KG1 (cell line): ENCODE results near the gene COL21A1.

Source experiments
- DNase-seq: peaks from one replicate; lab custom pipeline; 2025; lab: John Stamatoyannopoulos, UW

COL21A1 gene

GRCh38 chr6:56109149-56109548 is 138.2 kb downstream of the COL21A1 start:
- DNase-seq: no peak

DNA sequence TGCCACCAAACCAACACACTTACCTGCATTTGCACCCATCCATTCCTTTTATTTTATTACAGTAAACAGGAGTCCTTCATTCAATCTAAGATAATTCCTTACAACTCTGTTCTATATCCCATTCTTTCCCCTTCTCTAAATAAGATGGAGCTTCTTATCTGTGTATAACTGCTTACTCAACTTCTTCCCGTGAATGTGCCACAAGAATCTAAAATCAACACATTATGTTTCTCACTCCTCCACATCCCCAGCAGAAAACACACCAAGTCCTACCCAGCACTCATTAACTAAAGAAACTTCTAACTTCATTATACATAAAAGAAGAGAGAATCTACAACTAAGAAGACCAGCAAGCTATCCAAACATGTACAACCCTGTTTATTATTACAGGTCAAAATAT is 141.1 kb downstream of the COL21A1 start:
- no peak for DNase-seq

DNA sequence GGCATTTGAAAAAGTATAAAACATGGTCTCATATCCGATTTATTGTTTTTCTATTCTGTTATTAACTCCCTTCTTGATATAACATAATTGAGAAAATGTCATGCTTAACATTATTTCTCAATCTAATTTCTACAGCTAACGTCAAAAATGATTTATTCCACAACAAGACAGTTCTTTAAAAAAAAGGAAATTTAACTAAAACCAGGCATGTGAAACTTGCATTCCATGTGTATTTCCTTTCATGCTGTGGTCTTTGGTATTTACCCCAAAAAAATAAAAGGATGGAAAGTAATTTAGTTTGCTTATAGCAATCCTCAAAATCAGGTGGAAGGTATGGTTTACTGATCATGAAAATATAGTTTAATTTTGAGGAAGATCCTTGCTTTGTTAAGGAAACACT is 142.8 kb downstream of the COL21A1 start:
- no peak for DNase-seq

DNA sequence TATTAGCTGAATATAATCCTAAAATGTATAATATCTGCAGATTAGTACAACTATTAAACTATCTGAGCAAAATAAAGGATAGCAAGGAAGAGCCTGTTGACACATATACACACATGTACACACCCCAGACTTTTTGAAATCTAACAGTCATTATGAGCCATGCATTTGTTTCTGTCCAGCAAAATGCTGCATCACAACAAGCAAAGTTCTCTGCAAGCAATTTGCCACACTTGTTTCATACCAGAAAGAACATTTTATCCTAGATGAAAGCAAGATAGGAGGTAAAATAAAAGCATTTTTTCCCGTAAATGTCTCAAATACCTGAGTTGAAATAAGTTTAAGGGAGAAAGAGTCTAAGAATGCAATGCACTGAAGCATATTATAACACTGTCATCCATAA is 145.2 kb downstream of the COL21A1 start:
- DNase-seq: no peak

GRCh38 chr6:56101141-56101553 is 146.2 kb downstream of the COL21A1 start:
- no peak for DNase-seq

- no peak for DNase-seq
These were observed 150.3 kb downstream of the COL21A1 start for GRCh38 chr6:56096946-56097621.

- no peak for DNase-seq
These were observed 150.8 kb downstream of the COL21A1 start for GRCh38 chr6:56096541-56096940.

GRCh38 chr6:56093776-56094175 is 153.6 kb downstream of the COL21A1 start:
- no peak for DNase-seq

DNA sequence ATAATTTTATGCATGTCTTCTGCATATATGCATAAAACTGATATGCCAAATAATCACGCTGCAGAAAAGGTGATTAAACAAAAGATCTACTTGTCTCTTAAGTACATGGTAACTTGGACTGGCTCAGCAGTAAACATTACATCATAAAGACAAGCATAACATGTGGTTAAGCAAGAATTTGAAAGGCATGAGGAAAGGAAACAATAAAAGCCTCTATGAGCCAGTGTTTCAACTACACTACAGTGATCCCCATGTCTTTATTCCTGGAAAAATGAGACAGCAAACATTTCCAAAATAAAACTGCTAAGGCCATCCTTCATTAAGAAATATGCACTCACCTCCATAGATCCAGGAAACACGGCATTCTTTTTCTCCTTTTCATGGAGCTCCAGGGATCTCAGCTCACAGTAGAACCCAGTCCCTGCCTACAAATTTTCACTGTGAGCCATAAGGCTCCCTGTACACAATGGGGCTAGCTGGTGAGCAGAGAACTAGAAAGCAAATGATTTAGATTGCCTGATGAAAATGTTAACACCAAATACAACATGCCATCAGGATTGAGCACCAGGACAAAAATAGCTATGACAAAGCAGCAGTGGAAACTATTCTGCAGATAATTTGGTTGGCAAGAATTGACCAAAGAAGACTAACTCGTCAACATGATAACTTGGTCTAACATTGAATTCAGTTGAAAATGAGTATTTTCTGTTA is 156.1 kb downstream of the COL21A1 start:
- no peak for DNase-seq

DNA sequence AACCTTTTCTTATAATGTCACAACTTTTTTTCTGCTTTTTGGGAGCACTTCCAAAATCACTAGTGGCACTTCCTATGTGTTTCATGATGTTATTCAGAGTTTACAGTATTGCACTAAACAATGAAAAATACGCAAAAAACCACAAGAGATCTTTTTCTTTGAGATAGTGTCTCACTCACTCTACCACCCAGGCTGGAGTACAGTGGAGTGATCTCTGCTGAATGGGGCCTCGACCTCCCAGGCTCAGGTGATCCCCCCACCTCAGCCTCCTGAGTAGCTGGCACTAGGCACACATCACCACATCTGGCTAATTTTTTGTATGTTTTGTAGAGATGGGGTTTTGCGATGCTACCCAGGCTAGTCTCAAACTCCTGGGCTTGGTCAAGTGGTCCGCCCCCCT is 158.7 kb downstream of the COL21A1 start:
- DNase-seq: no peak

DNA sequence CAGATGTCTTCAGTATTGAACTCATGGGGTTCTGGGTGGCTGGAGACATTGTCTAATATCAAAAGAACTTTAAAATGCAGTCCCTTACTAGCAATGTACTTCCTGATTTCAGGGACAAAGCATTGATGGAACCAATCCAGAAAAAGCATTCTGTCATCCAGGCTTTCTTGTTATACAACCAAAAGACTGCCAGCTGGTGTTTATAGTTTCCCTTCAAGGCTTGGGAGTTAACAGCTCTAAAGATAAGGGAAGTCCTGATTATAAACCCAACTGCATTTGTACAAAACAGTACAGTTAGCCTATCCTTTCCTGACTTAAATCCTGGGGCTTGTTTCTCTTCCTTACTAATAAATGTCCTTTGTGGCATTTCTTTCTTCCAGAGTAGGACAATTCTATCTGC is 160.0 kb downstream of the COL21A1 start:
- no peak for DNase-seq

DNA sequence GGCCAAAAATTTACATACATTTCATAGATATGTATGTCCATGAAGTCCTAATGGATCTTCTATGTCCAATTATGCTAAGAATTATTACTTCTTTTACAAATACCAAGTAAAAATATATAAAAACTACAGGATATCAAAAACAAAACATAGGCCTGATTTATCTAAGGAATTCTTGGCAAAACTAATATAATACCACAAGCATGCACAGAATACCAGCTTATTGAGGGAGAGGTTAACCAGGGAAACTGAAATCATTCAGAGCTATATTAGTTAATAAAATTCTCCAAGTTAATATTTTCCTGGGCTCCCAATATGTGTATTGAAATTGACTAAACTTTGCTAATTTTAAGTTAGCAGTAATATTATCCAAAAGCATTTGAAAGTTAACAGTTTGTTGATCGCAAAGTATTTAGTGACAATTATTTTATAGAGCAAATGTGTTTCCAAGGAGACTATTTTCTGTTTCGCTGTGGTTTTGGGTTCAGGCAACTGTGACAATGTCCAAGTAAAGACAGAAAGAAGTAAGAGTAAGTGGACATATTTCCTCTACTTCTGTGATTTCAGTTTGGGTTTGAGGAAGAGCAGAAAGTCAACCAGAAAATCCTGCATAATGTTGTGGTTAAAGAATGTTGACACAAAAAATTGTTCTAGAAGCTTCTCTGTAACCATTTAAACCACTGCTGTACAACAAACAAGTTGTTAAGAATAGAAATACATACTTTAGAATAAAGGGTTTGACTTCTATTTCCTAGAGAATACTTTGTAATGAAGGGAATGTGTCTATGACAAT is 167.4 kb downstream of the COL21A1 start:
- no peak for DNase-seq

- DNase-seq: no peak
These were observed 171.3 kb downstream of the COL21A1 start for GRCh38 chr6:56076033-56076432.

GRCh38 chr6:56073761-56074160 is 173.6 kb downstream of the COL21A1 start:
- DNase-seq: no peak

- DNase-seq: no peak
These were observed 174.1 kb downstream of the COL21A1 start for GRCh38 chr6:56073315-56073714.

GRCh38 chr6:56072856-56073255 is 174.5 kb downstream of the COL21A1 start:
- DNase-seq: no peak

DNA sequence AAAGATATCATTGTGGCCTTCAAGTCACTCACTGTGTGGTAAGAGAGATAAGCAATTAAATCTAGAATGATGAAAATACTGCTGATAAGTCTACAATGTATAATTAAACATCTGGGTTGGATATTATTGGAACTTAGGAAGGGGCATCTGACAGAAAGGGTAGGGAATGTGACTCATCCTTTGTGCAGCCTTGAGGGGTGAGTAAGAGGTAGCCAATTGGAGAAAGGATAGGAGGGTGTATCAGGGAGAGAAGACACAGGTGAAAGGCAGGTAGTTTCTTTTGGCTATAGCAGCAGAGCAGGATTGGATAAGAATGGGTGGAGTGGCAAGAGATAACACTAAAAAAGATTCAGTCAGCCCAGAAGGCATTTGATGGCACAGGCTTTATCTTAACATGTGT is 182.0 kb downstream of the COL21A1 start:
- DNase-seq: no peak

DNA sequence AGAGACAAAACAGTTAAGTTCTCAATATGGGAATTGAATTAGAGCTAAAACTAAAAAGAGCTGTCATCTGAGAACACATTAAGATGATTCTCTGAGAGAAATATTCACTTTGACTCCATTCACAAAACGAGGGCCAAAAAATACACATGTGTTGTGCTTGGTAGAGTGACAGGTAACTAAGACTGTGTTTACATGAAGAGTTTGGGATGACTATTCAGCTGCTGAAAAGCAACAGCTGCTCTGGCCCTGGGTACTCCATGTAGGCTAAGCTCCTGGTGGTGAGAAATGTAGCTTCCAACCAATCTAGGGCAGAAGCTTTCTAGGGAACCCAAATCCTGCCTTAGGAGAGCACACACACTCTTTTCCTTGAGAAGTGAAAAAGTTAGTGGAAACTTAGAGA is 184.5 kb downstream of the COL21A1 start:
- DNase-seq: no peak

- DNase-seq: no peak
These were observed 188.7 kb downstream of the COL21A1 start for GRCh38 chr6:56058636-56059035.

- DNase-seq: no peak
These were observed 192.2 kb downstream of the COL21A1 start for GRCh38 chr6:56055081-56055704.

DNA sequence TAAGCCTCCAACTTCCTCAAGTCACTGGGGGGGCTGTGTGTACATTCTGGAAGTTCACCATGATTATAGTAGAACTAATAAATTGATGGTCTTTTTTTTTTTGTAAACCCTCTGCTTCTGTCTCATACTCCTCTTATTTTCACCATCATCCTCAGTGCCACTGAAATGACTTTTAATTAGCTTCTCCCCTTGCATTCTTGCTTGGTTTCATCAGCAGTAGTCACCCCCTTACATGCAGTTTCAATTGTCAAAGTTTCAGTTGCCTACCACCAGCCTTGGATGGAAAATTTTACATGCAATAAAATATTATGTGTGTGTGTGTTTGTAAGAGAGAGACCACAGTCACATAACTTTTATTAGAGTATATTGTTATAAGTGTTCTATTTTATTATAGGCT is 196.2 kb downstream of the COL21A1 start:
- no peak for DNase-seq

- no peak for DNase-seq
These were observed 196.7 kb downstream of the COL21A1 start for GRCh38 chr6:56050530-56051201.
